ENCODE results near the gene RALA.
"Not testable (repeated sequence)": the region's sequence is repeated elsewhere in the genome, so short reads cannot be mapped to it uniquely, and the experiment has no call there.

Gene RALA

DNA sequence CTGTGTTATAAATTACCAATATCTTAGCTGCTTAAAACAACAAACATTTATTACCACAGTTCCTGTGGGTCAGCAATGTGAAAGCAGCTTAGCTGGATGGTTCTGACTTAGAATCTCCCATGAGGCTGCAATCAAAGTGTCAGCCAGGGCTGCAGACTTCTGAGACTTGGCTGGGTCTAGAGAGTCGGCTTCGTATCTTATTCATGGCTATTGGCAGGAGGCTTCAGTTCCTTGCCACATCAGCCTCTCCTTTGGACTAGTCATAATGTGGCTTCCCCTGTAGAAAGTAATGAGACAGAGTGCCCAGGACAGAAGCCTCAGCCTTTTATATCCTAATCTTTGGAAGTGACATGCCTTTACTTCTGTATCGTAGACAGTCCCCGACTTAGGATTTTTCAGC is 27.3 kb downstream of the RALA start:
- DNase-seq, result no peak

DNA sequence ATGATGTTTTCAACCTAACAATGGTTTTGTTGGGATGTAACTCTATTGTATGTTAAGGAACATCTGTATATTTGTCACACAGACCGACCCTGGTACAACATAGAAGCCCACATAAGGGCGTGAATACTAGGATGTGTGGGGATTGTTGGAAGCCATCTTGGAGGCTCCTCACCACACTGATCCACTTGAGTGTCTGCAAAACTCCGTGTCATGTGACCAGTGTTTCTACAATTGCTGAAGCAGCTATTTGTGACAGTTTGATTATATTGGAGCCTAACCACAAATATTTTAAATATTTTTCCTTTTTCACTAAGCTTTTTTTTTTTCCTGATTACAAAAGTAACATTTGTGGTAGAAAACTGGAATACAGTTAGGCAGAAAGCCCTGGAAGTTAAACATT is 27.9 kb downstream of the RALA start:
- DNase-seq, result no peak

DNA sequence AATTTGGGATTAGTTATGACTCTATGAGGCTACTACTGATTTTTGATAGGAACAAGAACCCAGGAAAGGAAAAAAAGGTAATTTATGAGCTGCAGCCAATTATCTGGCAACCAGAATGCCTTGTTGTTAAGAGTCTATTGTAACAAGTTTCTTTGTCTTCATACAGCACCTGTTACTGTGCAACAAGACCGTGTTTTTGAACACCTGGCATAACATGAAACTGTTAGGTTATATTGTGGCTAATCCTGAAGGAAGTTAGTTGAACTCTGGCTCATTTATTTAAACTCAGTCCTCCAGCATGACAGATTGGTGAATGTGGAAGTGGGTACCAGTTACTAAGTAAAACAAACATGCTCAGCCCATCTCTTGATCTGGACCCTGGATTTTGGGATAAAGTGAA is 33.0 kb downstream of the RALA start:
- no peak for DNase-seq

DNA sequence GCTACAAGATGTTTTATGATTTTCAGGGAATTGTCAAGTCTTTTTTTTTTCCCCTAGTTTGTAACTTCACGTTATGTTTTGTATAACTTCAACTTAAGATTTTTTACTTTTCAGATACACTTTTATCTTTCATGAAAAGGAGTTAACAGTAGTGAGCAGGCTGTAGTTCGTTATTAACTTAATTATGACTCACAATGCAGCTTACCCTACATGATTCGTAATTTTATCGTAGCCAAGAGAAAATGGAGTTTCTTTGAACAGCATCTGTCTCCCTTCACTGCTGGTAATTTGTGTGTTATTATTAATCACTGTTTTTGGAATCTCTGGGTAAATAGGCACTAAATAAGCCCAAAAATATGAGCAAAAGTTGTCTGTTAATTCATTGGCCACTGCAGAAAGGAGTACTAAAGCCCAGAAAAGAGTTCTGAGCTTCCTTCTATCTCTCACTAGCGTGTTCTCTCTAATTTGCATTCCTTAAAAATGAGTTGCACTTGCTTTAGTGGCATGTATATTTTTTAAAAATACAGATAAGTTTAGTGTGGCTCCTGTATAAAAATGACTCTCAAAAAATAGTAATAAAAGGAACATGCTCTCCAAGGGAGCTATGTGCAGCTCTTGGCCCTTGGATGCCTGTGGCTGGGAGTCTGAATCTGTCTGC is 36.1 kb downstream of the RALA start:
- no peak for DNase-seq

DNA sequence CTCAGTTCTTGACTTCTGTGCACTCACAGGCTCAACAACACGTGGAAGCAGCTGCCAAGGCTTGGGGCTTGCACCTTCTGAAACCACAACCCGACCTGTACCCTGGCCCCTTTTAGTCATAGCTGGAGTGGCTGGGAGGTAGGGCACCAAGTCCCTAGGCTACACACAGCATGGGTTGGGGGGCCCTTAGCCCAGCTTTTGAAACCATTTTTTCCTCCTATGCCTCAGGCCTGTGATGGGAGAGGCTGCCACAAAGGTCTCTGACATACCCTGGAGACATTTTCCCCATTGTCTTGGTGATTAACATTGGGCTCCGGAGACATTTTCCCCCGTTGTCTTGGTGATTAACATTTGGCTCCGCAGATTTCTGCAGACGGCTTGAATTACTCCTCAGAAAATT is 38.6 kb downstream of the RALA start:
- DNase-seq, result no peak

DNA sequence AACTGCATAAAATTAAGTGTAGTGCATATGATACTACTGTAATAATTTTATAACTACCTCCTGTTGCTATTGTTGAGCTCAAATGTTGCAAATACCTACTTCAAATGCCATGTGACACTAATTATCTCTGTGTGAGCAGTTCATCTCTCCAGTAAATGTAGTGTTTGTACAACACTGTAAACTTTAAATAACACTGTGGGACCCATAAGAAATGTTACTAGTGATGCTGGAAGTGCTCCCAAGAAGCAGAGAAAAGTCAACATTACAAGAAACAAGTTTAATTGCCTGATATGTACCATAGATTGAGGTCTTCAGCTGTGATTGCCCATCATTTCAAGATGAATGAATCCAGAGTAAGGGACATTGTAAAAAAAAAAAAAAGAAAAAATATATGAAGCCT is 39.9 kb downstream of the RALA start:
- DNase-seq, result no peak

DNA sequence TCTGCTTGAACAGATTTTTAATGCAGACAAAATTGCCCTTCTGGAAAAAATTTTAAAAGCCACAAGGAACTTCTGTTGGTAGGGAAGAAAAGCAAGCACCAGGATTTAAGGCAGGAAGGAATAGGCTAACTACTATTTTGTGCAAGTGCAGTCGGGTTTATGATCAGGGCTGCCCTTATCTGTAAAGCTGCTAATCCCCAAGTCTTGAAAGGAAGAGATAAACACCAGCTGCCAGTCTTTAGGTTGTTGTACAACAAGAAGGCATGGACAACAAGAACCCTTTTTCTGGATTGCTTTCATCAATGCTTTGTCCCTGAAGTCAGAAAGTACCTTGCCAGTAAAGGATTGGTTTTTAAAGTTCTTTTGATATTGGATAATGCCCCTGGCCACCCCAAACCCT is 40.7 kb downstream of the RALA start:
- DNase-seq, result no peak

DNA sequence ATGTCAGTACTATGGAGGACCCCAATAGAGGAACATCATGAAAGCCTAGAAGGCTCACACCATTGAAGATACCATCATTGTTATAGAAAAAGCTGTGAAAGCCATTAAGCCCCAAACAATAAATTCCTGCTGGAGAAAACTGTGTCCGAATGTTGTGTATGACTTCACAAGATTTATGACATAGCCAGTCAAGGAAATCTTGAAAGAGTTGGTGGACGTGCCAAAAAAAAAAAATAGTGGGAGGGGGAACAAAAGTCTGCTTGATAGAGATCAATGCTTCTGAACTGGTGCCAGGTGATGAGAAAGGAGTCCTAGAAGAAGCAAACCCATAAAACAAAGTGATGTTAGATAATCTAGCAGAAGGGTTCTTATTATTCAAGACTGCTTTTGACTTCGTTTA is 41.2 kb downstream of the RALA start:
- DNase-seq, result no peak

DNA sequence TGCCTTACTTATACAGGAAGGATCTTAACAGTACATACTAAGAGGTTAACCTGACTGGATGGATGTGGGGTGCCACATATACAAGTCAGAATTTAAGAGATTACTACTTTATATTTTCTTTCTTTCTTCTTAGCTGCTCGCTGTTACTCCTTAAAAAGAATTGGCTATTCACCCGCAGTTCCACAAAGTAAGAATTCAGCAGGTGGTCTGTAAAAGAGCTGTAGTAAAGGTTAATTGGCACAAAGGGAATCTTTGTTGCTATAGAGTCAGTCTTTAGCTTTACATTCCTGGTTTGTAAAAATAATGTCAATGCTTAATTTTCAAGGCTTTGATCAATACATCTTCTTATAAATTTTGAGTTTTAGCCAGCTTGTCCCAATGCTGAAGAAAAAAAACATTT is 43.2 kb downstream of the RALA start:
- no peak for DNase-seq

DNA sequence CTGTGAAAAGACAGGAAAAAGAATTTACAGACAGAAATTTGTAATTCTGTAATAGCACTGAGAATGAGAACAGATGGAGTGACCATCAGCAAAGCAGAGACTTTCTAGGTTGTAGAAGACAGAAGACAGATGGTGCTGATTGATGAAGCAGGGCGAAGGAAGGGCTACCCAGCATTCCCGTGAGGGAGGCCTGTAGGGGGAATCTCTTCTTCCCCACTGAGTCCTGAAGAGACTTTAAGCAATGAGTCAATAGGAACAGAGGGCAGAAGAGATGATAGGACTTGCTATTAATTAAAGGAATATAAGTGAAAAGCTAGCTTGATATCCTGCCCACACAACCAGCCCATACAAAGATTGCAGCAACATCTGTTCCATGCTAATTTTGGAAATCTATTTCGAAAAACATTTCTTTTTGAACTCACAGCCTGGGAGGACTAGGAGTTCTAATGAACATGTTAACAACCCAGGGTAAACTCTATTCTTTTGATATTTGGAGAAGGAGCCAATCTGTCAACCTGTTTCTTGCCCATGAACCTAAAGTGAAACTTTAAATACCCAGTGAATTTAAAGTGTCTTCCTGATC is 44.1 kb downstream of the RALA start:
- no peak for DNase-seq

DNA sequence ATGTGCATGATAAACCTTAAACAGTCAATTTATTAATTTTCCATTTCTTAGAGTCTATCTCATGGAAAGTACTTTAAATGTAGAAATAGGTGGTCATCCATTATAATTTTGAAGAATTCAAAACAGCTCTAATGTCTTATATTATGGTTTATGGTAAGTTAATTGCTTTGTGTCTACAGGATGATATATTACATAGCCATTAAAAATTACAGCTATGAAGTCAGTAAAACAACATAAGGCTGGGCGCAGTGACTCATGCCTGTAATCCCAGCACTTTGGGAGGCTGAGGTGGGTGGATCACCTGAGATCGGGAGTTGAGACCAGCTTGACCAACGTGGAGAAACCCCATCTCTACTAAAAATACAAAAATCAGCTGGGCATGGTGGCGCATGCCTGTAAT is 44.9 kb downstream of the RALA start:
- not testable (repeated sequence) for DNase-seq

DNA sequence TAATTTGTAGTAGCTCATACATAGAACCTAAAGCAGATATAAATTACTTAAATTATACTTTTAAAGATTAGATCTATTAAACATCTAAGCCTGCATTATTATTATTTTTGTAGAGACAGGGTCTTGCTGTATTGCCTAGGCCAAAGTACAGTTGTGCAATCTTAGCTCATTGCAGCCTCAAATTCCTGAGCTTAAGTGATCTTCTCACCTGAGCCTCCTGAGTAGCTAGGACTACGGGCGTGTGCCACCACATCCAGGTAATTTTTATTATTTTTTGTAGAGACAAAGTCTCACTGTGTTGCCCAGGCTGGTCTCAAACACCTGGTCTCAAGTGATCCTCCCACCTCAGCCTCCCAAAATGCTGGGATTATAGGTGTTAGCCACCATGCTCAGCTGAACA is 46.7 kb downstream of the RALA start:
- DNase-seq, result no peak

DNA sequence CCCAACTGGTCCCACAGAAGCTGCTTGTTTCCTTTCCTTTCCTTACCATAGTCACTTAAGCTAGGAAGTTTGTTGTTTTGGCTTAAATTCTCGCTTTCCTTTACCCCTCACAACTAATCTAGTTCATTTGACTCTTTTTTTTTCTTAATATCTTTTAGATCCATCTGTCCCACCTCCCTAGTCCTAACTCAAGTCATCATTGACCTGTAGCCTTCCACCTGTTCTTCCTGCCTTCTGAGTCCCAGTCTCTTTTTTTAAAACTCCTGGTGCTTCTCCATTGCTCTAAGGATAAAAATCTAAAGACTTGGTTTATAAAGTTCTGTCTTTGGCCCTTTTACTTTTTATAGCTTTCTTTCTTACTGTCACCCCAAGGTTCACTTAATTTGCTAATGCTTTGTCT is 47.6 kb downstream of the RALA start:
- no peak for DNase-seq

DNA sequence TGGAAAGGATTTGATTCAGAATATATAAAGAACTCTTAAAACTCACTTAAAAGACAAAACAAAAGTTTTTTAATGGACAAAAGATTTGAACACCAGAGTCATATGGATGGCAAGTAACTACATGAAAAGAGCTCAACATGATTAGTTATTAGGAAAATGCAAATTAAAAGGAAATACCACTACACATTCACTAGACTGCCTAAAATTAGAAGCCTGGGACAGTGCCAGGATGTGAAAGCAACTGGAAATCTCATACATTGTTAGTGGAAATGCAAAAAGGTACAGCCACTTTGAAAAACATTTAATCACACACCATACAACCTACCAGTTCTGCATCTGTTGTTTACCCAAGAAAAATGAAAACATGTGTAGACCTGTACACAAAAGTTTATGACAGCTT is 48.8 kb downstream of the RALA start:
- DNase-seq, result no peak

DNA sequence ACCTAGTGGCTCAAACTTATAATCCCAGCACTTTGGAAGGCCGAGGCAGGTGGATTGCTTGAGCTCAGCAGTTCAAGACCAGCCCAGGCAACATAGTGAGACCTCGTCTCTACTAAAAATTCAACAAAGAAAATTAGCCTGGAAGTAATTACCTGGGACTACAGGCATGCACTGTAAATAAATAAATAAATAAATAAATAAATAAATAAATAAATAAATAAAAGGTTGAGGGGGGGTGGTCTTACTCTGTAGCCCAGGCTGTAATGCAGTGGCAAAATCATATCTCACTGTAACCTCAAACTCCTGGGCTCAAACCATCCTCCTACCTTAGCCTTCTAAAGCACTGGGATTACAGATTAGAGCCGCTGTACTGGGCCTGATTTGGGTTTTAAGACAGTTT is 50.5 kb downstream of the RALA start:
- no peak for DNase-seq

DNA sequence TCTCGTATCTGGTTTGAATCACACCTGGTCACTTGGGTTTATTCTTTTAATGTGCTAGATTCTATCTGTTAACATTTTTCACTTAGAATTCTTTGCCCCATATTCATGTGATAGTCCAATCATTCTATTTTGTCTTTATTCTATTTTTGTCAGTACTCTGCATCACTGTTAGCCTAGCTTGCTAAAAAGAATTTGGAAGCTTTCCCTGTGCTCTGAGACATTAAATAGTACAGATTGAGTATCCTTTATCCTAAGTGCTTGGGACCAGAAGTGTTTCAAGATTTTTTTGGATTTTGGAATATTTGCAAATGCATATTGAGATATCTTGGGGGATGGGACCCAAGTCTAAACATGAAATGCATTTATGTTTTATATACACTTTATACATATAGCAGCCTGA is 51.0 kb downstream of the RALA start:
- DNase-seq, result no peak

DNA sequence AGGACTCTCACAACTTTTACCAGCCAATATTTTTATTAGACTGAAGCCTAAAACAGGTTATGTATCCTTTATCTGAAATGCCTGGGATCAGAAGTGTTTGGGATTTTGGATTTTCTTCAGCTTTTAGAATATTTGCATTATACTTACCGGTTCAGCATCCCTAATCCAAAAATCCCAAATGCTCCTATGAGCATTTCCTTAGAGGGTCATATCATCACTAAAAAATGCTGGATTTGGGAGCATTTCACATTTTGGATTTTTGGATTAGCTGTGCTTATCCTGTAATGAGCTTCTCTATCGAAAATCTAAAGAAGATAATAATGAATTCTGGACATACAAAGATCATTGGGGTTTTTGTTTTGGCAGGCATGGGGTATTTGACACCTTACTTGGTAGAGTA is 53.0 kb downstream of the RALA start:
- no peak for DNase-seq

DNA sequence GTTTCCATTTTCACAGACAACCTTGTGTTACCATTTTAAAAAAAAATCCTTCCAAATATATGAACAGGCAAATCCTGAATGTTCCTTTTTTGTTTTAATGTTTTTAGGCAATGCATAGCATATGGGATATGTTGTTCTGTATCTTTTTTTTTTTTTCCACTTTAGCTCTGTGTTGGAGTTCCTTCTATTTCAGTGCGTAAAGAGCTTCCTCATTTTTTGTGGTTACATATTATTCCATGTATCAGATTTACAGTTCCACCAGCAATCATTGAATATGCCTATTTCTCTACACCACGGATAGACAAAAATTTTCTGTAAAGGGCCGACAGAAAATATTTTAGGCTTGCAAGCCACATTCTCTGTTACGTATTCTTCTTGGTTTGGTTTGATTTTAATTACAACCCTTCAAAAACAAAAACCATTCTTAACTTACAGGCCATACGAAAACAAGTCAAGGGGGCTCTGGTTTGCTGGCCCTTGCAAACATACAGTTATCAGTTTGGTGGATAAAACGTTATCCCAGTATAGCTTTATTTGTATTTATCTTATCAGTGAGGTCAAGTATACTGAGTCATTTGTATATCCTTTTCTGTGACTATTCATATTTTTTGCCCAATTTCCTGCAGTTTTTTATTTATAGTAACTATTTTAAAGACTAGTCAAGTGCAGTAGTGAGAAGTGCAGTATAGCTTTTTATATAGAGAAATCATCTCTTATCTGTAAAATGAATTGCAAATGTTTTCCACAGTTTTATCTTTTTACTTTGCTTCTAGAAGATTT is 55.7 kb downstream of the RALA start:
- DNase-seq, result no peak

DNA sequence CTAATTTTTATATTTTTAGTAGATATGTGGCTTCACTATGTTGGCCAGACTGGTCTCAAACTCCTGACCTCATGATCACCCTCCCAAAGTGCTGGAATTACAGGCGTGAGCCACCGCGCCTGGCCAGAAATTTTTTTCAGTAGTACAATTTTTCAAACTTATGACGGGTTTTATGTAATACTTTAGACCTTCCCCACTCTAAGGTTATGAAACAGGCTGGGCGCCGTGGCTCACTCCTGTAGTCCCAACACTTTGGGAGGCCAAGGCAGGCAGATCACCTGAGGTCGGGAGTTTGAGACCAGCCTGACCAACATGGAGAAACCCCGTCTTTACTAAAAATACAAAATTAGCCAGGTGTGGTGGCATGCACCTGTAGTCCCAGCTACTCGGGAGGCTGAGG is 56.5 kb downstream of the RALA start:
- not testable (repeated sequence) for DNase-seq

DNA sequence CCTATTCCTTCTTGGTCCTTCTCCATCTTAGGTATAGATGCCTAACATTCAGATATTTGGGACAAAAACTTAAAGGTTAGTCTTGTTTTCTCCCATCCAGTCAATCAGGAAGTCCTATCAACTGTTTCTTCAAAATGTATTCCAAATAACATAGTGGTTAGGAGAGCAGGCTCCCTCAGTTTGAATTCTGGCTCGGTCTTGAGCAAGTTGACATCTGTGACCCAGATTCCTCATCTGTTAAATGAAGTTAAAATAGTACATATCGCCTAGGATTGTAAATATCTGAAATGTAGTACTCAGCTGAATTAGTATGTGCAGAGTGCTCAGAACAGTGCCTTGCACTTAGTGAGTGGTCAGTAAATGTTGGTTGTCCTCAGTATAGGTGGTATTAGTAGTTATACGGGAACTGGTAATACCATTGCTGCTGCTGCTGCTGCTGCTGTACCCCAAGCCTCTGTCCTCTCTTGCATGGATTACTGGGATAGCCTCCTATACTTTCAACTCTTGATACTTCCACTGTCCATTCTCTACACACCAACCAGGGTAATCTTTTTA is 58.6 kb downstream of the RALA start:
- no peak for DNase-seq

DNA sequence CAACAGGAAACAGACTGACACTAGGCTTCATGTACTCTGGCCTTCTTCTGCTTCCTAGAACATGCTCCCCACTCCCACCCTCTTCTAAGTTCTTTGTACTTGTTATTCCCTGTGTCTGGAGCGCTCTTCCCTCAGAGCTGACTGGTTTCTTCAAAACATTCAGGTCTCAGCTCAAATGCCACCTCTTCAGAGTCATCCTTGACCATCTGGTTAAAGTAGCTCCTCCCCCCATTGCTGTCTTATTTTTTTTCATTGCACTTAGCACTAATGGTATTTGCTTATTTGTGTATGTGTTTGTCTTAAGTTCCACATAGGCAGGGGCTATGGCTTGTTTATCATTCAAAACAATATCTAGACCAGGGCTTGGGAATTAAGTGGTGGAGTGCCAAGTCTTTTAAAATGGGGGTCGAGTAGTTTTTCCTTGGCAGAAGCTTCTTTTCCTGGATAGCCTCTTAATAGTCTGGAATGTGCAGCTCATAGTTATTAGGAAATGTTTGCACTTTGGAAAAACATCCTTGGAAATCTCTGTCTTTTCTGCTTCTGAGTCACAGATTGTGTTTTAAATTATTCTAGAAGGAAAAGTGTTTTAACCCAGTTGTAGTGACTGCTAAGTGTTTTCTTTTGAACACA is 60.0 kb downstream of the RALA start:
- no peak for DNase-seq

DNA sequence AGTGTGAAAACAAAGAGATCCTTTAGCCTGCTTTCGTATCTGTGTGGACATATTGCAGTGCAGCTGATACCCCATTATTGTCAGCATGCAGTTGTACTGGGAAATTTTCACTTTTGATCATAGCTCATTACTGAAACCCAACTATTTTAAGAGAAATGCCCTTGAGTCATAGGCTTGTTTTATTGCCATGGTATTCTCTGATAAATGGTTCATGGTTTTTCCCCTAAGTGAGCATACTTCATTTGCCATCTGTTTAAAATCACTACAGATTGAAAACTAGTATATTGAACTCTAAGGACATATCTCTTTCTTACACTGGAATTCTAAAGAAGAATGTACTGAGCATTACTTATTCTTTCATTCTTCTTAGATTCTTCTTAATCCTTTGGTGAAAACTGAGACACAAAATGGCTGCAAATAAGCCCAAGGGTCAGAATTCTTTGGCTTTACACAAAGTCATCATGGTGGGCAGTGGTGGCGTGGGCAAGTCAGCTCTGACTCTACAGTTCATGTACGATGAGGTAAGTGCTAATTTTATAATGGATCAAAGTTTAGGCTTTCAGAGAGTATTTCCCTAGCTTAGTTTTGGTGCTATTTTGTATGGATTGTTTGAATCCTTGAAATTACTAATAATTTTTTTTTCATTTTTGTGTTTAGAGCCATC is 63.0 kb downstream of the RALA start:
- DNase-seq, result no peak

Data from activated gamma-delta T cell (primary cell).